Mammary epithelial cell (primary cell): ENCODE results near the gene PABPN1L.

Source experiments
- EZH2 ChIP-seq: IDR thresholded peaks from 2 replicates; pipeline ENCODE4 v1.6.1; 2012; ENCODE audit warnings: low read length, inconsistent platforms, borderline replicate concordance
- TF ChIP-seq, protein P1 (sequence below), 2 donors: IDR thresholded peaks in 1 of 2; conservative IDR thresholded peaks in 1 of 2; 2 replicates each; pipeline ENCODE4 v1.5.1; 2011 to 2012; ENCODE audit warnings: inconsistent platforms in 2 of 2, low read length in 2 of 2, mild to moderate bottlenecking in 2 of 2, control low read depth in 1 of 2, low read depth in 1 of 2; ENCODE audit not compliant: insufficient read depth in 1 of 2; ENCODE audit errors: extremely low read depth in 1 of 2

DNA sequence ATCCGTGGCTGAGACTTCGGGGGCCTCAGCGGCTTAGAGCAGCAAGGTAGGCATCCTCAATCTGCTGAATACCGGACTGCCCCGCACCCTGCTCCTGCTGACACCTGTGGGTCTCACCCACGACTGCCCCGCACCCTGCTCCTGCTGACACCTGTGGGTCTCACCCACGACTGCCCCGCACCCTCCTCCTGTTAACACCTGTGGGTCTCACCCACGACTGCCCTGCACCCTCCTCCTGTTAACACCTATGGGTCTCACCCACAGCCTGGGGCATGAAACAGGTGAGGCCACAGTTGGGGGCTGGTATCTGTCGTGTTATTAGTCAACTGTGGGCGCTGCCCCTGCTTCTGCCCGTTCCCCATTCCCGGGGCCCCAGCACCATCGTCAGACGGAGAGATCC is 36.3 kb upstream of the PABPN1L start:
- TF ChIP-seq, protein P1, sequence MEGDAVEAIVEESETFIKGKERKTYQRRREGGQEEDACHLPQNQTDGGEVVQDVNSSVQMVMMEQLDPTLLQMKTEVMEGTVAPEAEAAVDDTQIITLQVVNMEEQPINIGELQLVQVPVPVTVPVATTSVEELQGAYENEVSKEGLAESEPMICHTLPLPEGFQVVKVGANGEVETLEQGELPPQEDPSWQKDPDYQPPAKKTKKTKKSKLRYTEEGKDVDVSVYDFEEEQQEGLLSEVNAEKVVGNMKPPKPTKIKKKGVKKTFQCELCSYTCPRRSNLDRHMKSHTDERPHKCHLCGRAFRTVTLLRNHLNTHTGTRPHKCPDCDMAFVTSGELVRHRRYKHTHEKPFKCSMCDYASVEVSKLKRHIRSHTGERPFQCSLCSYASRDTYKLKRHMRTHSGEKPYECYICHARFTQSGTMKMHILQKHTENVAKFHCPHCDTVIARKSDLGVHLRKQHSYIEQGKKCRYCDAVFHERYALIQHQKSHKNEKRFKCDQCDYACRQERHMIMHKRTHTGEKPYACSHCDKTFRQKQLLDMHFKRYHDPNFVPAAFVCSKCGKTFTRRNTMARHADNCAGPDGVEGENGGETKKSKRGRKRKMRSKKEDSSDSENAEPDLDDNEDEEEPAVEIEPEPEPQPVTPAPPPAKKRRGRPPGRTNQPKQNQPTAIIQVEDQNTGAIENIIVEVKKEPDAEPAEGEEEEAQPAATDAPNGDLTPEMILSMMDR (conservative IDR thresholded peaks at IDR 0.05 in 1 of 2, IDR thresholded peaks at IDR 0.05 in 1 of 2; ENCODE audit: extremely low read depth in 1 of 2, insufficient read depth in 1 of 2, low read depth in 1 of 2, low read length in 2 of 2), result no peak
- no peak for TF ChIP-seq EZH2
